ENCODE results near the gene B2M. TPM values are rescaled to one million over a fixed set of nuclear protein-coding genes. Genes with fewer than 3 reads are reported as not detected.

Gene B2M
- total RNA-seq, 1 experiment from 2014 or later, result 388 TPM

- H3K27me3 ChIP-seq (ENCODE audit: insufficient read depth, low read length), result no peaks in the 10 kb centered on the region
- no peaks in the 10 kb centered on the region for H4K20me1 ChIP-seq (ENCODE audit: insufficient read depth)
- H3K4me1 ChIP-seq (ENCODE audit: control insufficient read depth in 1 of 2, insufficient read depth in 2 of 2, low read length in 2 of 2), result no peaks in the 10 kb centered on the region
- intact Hi-C loops (cut with micrococcal nuclease), result no loop called here
- no peaks in the 10 kb centered on the region for H3K79me2 ChIP-seq (ENCODE audit: insufficient read depth, low read length)
- no peak overlapping the region for H3K9ac ChIP-seq (ENCODE audit: low read length)
- BruUV-seq (replicated peaks), result no TSS peak
- no peak overlapping the region for H2AFZ ChIP-seq (ENCODE audit: low read depth, low read length, poor library complexity, severe bottlenecking)
- H3K36me3 ChIP-seq (ENCODE audit: control insufficient read depth in 1 of 2, insufficient read depth in 2 of 2, low read length in 2 of 2), result no peaks in the 10 kb centered on the region
- ChIA-PET POLR2A (no interaction called here), RAD21 (ENCODE audit: low non-redundant PET in 1 of 2, low total read pairs in 2 of 2, uncharacterized antibody in 2 of 2, unreplicated experiment in 2 of 2) (no interaction called here), CTCF (no interaction called here)
- no peak overlapping the region for H3K4me2 ChIP-seq (ENCODE audit: low read length)
- H3K9me3 ChIP-seq (ENCODE audit: control insufficient read depth in 1 of 2, insufficient read depth in 1 of 2, low read depth in 1 of 2, low read length in 2 of 2), result no peaks in the 10 kb centered on the region
- DNase-seq (ENCODE audit: low read depth, low spot score) (no peak), ATAC-seq (no peak)
- no peaks in the 10 kb centered on the region for H3K9me2 ChIP-seq (ENCODE audit: insufficient read depth)
- TF ChIP-seq CBX3 (IDR thresholded peaks at IDR 0.05; ENCODE audit: low read depth) (no peak), POLR2A (IDR thresholded peaks at IDR 0.05; ENCODE audit: borderline replicate concordance, extremely low read depth, insufficient read depth, insufficient read length) (no peak), EGR1 (IDR thresholded peaks at IDR 0.05; ENCODE audit: low read depth) (no peak), ELF1 (IDR thresholded peaks at IDR 0.05; ENCODE audit: borderline replicate concordance, low read depth) (no peak), SP1 (IDR thresholded peaks at IDR 0.05; ENCODE audit: low read depth) (no peak), ZBTB33 (IDR thresholded peaks at IDR 0.05; ENCODE audit: extremely low read depth, insufficient replicate concordance, low read length) (no peak), FOSL1 (IDR thresholded peaks at IDR 0.05; ENCODE audit: low read depth) (no peak), SIN3A (IDR thresholded peaks at IDR 0.05; ENCODE audit: low read depth) (no peak), ZNF274 (IDR thresholded peaks at IDR 0.05; ENCODE audit: low read depth, low read length) (no peak), RAD21 (IDR thresholded peaks at IDR 0.05; ENCODE audit: low read depth) (no peak), EZH2phosphoT487 (IDR thresholded peaks at IDR 0.05; ENCODE audit: borderline replicate concordance) (no peak), JUND (IDR thresholded peaks at IDR 0.05) (no peak)
- H3K4me3 ChIP-seq (replicated peaks in 1 of 2; ENCODE audit: low read depth in 1 of 2, low read length in 2 of 2), result no peak overlapping the region
- H3K27ac ChIP-seq (ENCODE audit: low read depth, low read length), result no peak overlapping the region
Observed at GRCh38 chr15:44765036-44765435, 53.7 kb downstream of the B2M start.

Other genes with a start within 250 kb of the B2M start
- gene EIF3J, start 174.4 kb upstream of the B2M start, total RNA-seq (2021; ENCODE audit: unreplicated experiment), result 68.6 TPM
- 34.8 TPM for gene SPG11, start 47.9 kb upstream of the B2M start, total RNA-seq (2021; ENCODE audit: unreplicated experiment)
- 1.2 TPM for gene PATL2, start 194 bp upstream of the B2M start, total RNA-seq (2021; ENCODE audit: unreplicated experiment)
- gene TRIM69, start 25.0 kb downstream of the B2M start, total RNA-seq (2021; ENCODE audit: unreplicated experiment), result 13.0 TPM
- gene TERB2, start 245.2 kb downstream of the B2M start, total RNA-seq (2021; ENCODE audit: unreplicated experiment), result not detected